Endothelial cell (in vitro differentiated cells): ENCODE results near the gene ATP9A. TPM values are rescaled to one million over a fixed set of nuclear protein-coding genes. Genes with fewer than 3 reads are reported as not detected.
"Not testable (repeated sequence)": the region's sequence is repeated elsewhere in the genome, so short reads cannot be mapped to it uniquely, and the experiment has no call there.

Experiments used
- DNase-seq: peaks from one replicate; pipeline ENCODE4 v3.0.0; 2021; ENCODE audit warnings: low spot score
- H3K27ac Mint-ChIP-seq: one replicate; pipeline ENCODE4 v1.8.0; 2021; ENCODE audit warnings: mixed read lengths, inconsistent platforms; ENCODE audit not compliant: unreplicated experiment
- H3K27me3 Mint-ChIP-seq: one replicate; pipeline ENCODE4 v1.8.0; 2021; ENCODE audit warnings: mild to moderate bottlenecking, moderate library complexity, mixed read lengths, inconsistent platforms; ENCODE audit not compliant: unreplicated experiment
- H3K36me3 Mint-ChIP-seq: one replicate; pipeline ENCODE4 v1.8.0; 2021; ENCODE audit warnings: mild to moderate bottlenecking, low read depth, mixed read lengths, inconsistent platforms; ENCODE audit not compliant: unreplicated experiment
- H3K4me1 Mint-ChIP-seq: one replicate; pipeline ENCODE4 v1.8.0; 2021; ENCODE audit warnings: mild to moderate bottlenecking, mixed read lengths, inconsistent platforms; ENCODE audit not compliant: unreplicated experiment
- H3K4me3 Mint-ChIP-seq: one replicate; pipeline ENCODE4 v1.8.0; 2021; ENCODE audit warnings: mild to moderate bottlenecking, mixed read lengths, inconsistent platforms; ENCODE audit not compliant: unreplicated experiment
- H3K9me3 Mint-ChIP-seq: one replicate; pipeline ENCODE4 v1.8.0; 2021; ENCODE audit warnings: mixed read lengths, inconsistent platforms; ENCODE audit not compliant: unreplicated experiment
- total RNA-seq: library from RNA; stranded (reverse); fragmentation: NEBNext Ultra II Directional; extraction: Animal tissue kit (Norgen Biotek cat#: 25700); gene quantifications from one replicate; pipeline ENCODE4 v1.2.1, GENCODE V29; 2021; ENCODE audit not compliant: unreplicated experiment
- TF ChIP-seq, protein P1 (sequence below): fragments of 200-600 bp; sonication (generic); IDR thresholded peaks from one replicate; pipeline ENCODE4 v1.5.0; 2021; ENCODE audit warnings: antibody characterized with exemption; ENCODE audit not compliant: unreplicated experiment

The ATP9A gene
- total RNA-seq, 1 donor from 2014 or later = 30.6 TPM

DNA sequence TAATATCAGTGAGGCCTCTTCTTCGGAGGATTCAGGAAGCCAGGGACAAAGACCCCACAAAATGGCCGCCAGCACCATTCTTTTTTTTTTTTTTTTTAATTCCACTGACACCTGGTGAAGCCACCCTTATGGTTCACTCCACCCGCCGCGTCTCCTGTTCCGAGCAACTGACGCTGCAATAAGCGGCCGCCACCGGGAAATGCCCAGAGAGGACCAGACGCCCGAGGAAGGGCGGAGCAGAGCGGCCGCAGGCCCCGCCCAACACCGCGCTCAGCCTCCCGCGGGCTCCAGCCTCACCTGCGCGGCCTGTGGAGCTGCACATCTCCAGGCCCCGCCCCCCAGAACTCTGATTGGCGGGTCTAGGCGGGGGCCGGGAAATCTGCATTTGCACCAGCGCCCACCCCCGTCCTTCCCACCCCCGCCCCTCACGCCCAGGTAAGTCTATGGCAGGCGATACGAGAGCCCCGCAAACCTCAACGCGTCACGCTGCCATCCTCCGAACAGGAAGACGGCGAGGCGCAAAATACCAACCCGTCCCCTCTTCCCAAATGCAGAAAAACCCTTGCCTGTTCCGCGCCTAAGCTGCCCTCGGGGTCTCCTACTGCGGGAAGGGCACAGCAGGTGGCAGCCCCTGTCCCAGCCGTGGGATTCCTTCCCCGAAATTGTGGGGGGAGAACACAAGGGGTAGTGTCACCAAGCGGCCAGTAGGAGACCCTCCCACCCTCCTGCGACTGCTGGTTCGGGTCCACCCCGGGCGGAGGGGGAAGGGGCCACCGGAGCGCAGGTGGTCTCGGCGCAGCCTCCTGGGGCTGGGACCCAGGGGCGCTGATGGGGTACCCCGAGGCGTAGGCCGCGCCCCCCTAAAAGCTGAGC lies 960 bp downstream of the ATP9A start:
- Mint-ChIP-seq H3K27me3 (peaks cover 7% of the 10 kb centered on the region), H3K4me3 (peak overlapping the region; percentile 92), H3K27ac (peak overlapping the region; percentile 18), H3K4me1 (peaks cover 12% of the 10 kb centered on the region), H3K36me3 (peaks cover 7% of the 10 kb centered on the region), H3K9me3 (peaks cover 4% of the 10 kb centered on the region)
- peak; percentile 59 for DNase-seq
- TF ChIP-seq, protein P1, sequence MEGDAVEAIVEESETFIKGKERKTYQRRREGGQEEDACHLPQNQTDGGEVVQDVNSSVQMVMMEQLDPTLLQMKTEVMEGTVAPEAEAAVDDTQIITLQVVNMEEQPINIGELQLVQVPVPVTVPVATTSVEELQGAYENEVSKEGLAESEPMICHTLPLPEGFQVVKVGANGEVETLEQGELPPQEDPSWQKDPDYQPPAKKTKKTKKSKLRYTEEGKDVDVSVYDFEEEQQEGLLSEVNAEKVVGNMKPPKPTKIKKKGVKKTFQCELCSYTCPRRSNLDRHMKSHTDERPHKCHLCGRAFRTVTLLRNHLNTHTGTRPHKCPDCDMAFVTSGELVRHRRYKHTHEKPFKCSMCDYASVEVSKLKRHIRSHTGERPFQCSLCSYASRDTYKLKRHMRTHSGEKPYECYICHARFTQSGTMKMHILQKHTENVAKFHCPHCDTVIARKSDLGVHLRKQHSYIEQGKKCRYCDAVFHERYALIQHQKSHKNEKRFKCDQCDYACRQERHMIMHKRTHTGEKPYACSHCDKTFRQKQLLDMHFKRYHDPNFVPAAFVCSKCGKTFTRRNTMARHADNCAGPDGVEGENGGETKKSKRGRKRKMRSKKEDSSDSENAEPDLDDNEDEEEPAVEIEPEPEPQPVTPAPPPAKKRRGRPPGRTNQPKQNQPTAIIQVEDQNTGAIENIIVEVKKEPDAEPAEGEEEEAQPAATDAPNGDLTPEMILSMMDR = peak; percentile 66

DNA sequence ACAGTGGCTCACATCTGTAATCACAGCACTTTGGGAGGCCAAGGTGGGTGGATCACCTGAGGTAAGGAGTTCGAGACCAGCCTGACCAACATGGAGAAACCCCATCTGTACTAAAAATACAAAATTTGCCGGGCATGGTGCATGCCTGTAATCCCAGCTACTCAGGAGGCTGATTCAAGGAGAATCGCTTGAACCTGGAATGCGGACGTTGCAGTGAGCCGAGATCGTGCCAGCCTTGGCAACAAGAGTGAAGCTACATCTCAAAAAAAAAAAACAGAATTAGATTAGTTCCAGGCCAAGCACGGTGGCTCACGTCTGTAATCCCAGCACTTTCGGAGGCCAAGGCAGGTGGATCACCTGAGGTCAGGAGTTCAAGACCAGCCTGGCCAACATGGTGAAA lies 2.8 kb downstream of the ATP9A start:
- peaks cover 21% of the 10 kb centered on the region for H3K4me1 Mint-ChIP-seq
- H3K36me3 Mint-ChIP-seq, H3K27me3 Mint-ChIP-seq, H3K4me3 Mint-ChIP-seq, DNase-seq, H3K27ac Mint-ChIP-seq, H3K9me3 Mint-ChIP-seq: not testable (repeated sequence)

DNA sequence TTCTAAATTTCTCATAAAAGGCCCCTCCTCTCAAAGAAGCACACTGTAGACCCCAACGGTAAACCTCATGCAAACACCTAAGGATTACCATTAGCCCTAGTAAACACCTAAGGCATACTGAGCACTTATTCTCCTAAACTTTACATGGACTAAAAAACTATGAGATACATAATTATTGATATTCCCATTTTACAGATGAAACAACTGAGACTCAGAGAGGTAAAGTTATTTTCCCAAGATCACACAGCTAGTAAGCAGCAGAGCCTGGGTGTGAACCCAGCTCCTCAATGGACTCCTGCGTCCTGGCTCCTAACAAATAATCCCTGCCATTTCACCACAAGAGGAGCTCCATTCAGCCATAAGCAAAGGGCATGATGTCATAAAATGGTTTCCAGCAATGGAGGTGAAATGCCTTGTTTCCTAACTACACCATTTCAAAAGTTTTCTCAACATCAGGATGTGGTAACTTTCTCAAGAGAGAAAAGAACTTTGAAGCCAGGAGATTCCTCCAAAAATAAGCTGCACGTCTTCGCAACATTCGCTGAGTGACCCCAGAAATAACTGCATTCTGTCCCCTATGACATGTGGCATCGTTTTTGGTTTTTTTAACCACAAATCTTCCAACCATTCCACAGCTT lies 4.1 kb downstream of the ATP9A start:
- H3K9me3 Mint-ChIP-seq = peaks cover 4% of the 10 kb centered on the region
- H3K27ac Mint-ChIP-seq = no peak overlapping the region
- peaks cover 4% of the 10 kb centered on the region for H3K27me3 Mint-ChIP-seq
- DNase-seq = no peak
- H3K4me3 Mint-ChIP-seq = no peak overlapping the region
- peaks cover 13% of the 10 kb centered on the region for H3K4me1 Mint-ChIP-seq
- TF ChIP-seq, protein P1 = no peak
- H3K36me3 Mint-ChIP-seq = peaks cover 5% of the 10 kb centered on the region

DNA sequence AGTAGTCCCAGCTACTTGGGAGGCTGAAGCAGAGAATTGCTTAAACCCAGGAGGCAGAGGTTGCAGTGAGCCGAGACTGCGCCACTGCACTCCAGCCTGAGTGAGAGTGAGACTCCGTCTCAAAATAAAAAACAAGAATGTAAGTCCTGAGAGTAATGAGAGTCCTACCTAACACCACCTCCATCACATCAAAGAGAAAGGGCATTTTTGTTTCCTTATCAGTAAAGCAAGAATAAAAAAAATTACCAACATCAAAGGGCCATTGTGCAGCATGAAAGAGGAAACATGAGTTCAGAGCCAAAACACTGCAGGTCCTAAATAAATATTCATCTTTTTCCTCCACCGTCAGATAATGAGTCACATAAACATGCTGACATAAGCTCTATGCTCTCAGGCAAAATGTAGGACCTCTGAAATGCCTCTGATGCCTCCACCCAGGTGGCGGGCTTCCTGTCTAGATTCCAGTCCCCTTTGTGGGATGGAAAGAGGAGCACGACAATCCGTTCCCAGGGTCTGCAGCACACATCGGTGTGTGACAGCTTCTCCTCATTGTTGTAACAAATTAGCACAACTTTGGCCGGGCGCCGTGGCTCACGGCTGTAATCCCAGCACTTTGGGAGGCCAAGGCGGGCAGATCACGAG lies 7.2 kb downstream of the ATP9A start:
- H3K27ac Mint-ChIP-seq = peak overlapping the region; percentile 61
- H3K4me3 Mint-ChIP-seq = no peak overlapping the region
- DNase-seq = no peak
- no peaks in the 10 kb centered on the region for H3K27me3 Mint-ChIP-seq
- H3K4me1 Mint-ChIP-seq = peaks cover 9% of the 10 kb centered on the region
- no peaks in the 10 kb centered on the region for H3K9me3 Mint-ChIP-seq
- TF ChIP-seq, protein P1 = no peak
- no peaks in the 10 kb centered on the region for H3K36me3 Mint-ChIP-seq

DNA sequence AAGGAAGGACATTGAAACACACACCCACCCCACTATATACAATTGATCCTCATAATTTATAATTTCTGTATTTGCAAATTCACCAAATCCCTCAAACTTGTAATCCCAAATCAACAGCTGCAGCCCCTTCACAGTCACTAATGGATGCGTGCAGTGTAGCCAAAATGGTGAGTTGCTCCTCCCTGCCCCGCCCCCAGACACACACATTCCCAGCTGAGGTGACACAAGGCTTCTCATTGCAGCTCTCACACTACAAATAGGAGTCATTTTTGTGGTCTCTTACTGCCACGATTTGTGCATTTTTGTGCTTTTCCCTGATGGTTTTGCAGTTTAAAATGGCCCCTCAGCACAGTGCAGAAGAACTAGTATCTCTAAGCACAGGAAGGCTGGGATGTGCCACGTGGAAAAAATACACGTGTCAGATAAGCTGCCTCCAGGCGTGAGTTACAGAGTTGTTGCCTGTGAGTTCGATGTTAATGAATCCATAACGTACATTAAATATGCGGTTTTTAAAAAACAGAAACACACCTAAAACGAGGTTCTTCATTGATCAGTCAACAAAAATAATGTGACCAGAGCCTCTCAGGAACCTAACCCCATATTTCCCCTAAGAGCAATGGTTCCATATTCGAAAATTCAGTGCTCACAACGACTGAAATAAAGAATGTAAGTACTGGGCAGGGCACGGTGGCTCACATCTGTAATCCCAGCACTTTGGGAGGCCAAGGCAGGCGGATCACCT lies 8.2 kb downstream of the ATP9A start:
- H3K36me3 Mint-ChIP-seq = no peaks in the 10 kb centered on the region
- no peak overlapping the region for H3K4me3 Mint-ChIP-seq
- H3K27ac Mint-ChIP-seq = no peak overlapping the region
- H3K9me3 Mint-ChIP-seq = no peaks in the 10 kb centered on the region
- no peaks in the 10 kb centered on the region for H3K27me3 Mint-ChIP-seq
- DNase-seq = no peak
- H3K4me1 Mint-ChIP-seq = peaks cover 9% of the 10 kb centered on the region
- TF ChIP-seq, protein P1 = no peak
